Measurements from ENCODE around the gene C18orf63. TPM values are rescaled to one million over a fixed set of nuclear protein-coding genes. Genes with fewer than 3 reads are reported as not detected.

Gene C18orf63
- total and polyA plus RNA-seq, 2 donors (not counting 3 experiments of a cell fraction or from before 2014, with no cell fraction given), result not detected

DNA sequence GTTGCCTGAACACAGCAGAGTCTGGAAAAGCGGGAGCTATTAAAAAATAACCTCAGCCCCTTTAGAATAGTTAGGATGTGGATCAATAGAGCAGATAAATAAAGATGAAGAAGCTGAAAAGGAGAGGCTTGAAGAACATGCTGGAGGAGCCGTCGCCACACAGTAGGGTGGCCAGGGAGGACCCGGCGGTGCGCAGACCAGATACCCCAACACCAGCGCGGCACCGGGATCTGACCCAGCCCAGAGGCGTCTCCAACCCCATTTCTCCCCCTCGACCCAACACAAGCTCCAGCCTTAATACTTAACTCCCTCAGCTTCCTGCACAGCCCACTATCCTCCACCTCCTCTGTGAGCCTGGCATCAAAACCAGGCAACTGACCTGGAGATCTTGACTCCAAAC, 39.9 kb upstream of the C18orf63 start:
- intact Hi-C loops (cut with micrococcal nuclease), result no loop called here
- H3K27ac ChIP-seq (ENCODE audit: insufficient read depth, low read depth, low read length), result no peak overlapping the region
- DNase-seq (ENCODE audit: low read depth, low spot score) (no peak), FAIRE-seq (no peak)
- H3K27me3 ChIP-seq (ENCODE audit: control insufficient read depth in 2 of 2, insufficient read depth in 2 of 2, low read length in 2 of 2), result no peaks in the 10 kb centered on the region
- H3K4me2 ChIP-seq (ENCODE audit: insufficient read depth, low read length), result no peak overlapping the region
- H3K36me3 ChIP-seq (ENCODE audit: control insufficient read depth in 2 of 2, extremely low read depth in 1 of 2, insufficient read depth in 2 of 2, low read length in 2 of 2), result no peaks in the 10 kb centered on the region
- H4K20me1 ChIP-seq (replicated peaks; ENCODE audit: control insufficient read depth, extremely low read depth, insufficient read depth, low read length), result no peaks in the 10 kb centered on the region
- no peaks in the 10 kb centered on the region for H3K4me1 ChIP-seq (ENCODE audit: control insufficient read depth, extremely low read depth, insufficient read depth, low read length)
- POLR2A ChIA-PET, result no interaction called here
- CTCF ChIA-PET, result interaction anchor here (1.1 to 1.8 kb wide), 4 partner anchors 8 to 24 kb away, joined by 3 to 7 read pairs (median 4); no protein-coding TSS in a partner anchor
- no peak overlapping the region for H3K4me3 ChIP-seq (replicated peaks in 1 of 3; ENCODE audit: insufficient read depth in 1 of 3, low read depth in 1 of 3, low read length in 3 of 3)
- dilution Hi-C loops (cut with MboI; ENCODE audit: extremely low pct_ligation_motif_present, low sequenced_read_pairs), result no loop called here
- no peaks in the 10 kb centered on the region for H3K9me1 ChIP-seq (replicated peaks; ENCODE audit: control insufficient read depth, extremely low read depth, insufficient read depth, low read length)
- H3K79me2 ChIP-seq (ENCODE audit: control insufficient read depth, insufficient read depth, low read length), result no peaks in the 10 kb centered on the region
- TF ChIP-seq, protein P1, sequence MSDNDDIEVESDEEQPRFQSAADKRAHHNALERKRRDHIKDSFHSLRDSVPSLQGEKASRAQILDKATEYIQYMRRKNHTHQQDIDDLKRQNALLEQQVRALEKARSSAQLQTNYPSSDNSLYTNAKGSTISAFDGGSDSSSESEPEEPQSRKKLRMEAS (IDR thresholded peaks at IDR 0.05; ENCODE audit: insufficient read depth, insufficient read length), result no peak
- TF ChIP-seq POLR2A (IDR thresholded peaks at IDR 0.05; ENCODE audit: low read depth, low read length) (no peak), EZH2 (IDR thresholded peaks at IDR 0.05; ENCODE audit: borderline replicate concordance, low read depth, low read length, severe bottlenecking) (no peak), POLR2AphosphoS5 (IDR thresholded peaks at IDR 0.05; ENCODE audit: insufficient read depth, low read depth, low read length) (no peak), FOS (IDR thresholded peaks at IDR 0.05; ENCODE audit: borderline replicate concordance, insufficient read depth, low read length) (no peak), MYC (IDR thresholded peaks at IDR 0.05; ENCODE audit: low read depth, low read length) (no peak), GATA2 (IDR thresholded peaks at IDR 0.05; ENCODE audit: insufficient read depth, insufficient read length, low read depth, low read length) (no peak), JUN (IDR thresholded peaks at IDR 0.05; ENCODE audit: borderline replicate concordance, insufficient read depth, insufficient read length, low read depth) (no peak)
- TF ChIP-seq, protein P2, sequence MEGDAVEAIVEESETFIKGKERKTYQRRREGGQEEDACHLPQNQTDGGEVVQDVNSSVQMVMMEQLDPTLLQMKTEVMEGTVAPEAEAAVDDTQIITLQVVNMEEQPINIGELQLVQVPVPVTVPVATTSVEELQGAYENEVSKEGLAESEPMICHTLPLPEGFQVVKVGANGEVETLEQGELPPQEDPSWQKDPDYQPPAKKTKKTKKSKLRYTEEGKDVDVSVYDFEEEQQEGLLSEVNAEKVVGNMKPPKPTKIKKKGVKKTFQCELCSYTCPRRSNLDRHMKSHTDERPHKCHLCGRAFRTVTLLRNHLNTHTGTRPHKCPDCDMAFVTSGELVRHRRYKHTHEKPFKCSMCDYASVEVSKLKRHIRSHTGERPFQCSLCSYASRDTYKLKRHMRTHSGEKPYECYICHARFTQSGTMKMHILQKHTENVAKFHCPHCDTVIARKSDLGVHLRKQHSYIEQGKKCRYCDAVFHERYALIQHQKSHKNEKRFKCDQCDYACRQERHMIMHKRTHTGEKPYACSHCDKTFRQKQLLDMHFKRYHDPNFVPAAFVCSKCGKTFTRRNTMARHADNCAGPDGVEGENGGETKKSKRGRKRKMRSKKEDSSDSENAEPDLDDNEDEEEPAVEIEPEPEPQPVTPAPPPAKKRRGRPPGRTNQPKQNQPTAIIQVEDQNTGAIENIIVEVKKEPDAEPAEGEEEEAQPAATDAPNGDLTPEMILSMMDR (IDR thresholded peaks at IDR 0.05; ENCODE audit: extremely low read depth in 1 of 2, insufficient read depth in 1 of 2, low read depth in 1 of 2, low read length in 2 of 2), result no peak
- H2AFZ ChIP-seq (ENCODE audit: low read depth, low read length), result no peak overlapping the region
- no TSS peak for BruUV-seq (replicated peaks)
- H3K9me3 ChIP-seq (replicated peaks; ENCODE audit: control insufficient read depth, insufficient read depth, low read length), result no peaks in the 10 kb centered on the region
- H3K9ac ChIP-seq (replicated peaks; ENCODE audit: extremely low read depth, insufficient read depth, low read length), result no peak overlapping the region

All from endothelial cell of umbilical vein (primary cell).